HG03039 (cell line): ENCODE measurements around the gene TMEM130.
"Not testable (repeated sequence)": the region's sequence is repeated elsewhere in the genome, so short reads cannot be mapped to it uniquely, and the experiment has no call there.

Source experiments
- ATAC-seq: cut with Tn5 transposase; IDR thresholded peaks from one replicate; pipeline ENCODE4 v1.9.1; 2021; ENCODE audit warnings: mild to moderate bottlenecking, moderate library complexity; ENCODE audit not compliant: unreplicated experiment

The TMEM130 gene

GRCh38 chr7:98877692-98878364 lies 8.0 kb upstream of the TMEM130 start:
- ATAC-seq, result no peak

DNA sequence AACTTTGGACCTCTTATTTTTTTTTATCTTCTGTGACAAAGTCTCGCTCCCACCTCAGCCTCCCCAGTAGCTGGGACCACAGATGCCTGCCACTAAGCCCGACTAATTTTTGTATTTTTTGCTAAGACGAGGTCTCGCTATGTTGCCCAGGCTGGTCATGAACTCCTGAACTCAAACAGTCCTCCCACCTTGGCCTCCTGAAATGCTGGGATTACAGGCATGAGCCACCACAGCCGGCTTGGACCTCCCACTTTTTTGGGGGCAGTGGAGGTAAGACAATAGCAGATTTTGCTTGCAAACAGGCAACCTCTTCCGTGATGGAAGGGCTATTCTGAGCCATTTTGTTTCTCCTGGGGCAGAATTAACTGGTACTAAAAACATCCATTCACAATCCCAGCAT lies 7.3 kb upstream of the TMEM130 start:
- ATAC-seq, result no peak

DNA sequence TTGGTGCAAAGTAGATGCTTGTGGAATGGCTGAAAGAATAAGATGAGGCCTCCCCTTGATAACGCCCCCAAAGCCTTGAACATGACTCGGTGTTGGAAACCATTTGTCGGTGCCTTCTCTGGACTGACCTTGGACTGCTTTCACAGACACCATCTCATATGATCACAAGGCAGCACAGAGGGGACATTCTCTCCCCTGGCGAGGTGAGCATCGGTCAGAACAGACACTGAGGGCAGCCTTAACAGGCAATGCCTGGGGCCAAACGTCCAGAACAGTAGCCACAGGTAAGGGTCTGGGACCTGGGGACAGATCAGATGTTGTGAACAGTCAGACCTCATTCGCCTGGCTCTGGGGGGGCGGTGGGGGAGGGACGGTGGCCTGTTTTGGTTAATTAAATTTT lies 5.7 kb upstream of the TMEM130 start:
- ATAC-seq, result no peak

GRCh38 chr7:98874942-98875341 lies 5.1 kb upstream of the TMEM130 start:
- ATAC-seq, result no peak

DNA sequence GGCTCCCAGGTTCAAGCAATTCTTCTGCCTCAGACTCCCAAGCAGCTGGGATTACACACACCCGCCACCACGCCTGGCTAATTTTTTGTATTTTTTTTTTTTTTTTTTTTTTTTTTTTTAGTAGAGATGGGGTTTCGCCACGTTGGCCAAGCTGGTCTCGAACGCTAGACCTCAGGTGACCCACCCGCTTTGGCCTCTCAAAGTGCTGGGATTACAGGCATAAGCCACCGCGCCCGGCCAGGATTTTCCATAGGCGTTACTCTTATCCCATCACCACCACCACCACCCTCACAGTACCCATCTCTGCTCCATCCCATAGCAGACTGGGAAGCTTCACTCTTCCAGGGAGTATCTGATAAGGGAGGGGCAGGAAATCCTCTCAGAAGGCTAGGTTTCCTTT lies 3.8 kb upstream of the TMEM130 start:
- ATAC-seq, result not testable (repeated sequence)

- no peak for ATAC-seq
Measured at GRCh38 chr7:98872328-98872924, 2.6 kb upstream of the TMEM130 start.

DNA sequence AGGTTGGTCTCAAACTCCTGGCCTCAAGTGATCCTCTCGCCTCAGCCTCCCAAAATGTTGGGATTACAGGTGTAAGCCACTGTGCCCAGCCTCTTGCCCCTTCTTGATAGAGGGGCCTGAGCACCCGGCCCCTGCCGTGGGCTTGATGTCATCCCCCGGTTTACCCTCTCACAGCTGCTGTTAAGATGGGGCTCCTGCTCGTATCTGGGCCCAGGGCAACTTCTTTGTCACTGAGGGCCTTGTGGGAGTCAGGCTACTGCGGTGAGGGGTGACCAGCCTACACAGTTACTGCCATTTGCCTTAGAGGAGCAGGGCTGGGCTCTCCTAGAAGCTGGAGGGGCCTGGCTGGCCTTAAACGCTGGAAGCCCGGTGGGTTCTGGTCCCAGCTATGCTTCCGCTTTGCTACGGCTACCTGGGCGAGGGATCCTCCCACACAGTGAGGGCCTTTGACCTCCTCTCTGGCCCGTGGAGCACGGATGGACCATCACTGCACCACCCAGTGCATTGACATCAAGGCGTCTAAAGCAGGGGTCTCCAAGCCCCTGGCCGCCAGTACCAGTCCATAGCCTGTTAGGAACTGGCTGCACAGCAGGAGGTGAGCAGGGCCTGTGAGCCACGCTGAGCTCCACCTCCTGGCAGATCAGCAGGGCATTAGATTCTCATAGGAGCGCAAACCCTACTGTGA lies 1.1 kb upstream of the TMEM130 start:
- ATAC-seq, result no peak

DNA sequence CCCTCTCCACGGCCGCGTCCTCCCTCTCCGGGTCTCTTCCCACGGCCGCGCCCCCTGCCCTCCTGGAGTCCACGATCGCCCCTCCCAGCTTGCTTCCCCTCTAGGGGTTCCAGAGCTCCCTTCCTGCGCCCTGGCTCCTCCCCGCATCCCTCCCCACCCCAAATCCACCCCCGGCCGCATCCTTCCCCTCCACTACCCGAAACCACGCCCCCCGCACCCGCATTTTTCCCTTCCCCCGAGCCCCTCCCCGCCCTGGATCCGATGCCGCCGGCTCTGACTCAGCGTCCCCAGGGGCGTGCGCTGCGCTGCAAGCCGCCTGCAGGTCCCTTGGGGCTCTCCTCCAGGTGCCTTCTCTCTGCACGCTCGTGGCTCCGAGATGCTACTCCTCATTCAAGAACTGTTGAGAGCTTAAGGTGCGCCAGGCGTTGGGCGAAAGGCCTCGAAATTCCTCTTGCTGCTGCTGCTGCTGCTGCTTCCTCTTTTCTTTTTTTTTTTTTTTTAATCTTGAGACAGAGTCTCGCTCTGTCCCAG lies 372 bp upstream of the TMEM130 start:
- peak; percentile 49 for ATAC-seq

GRCh38 chr7:98869027-98869596 lies 702 bp downstream of the TMEM130 start:
- no peak for ATAC-seq

- no peak for ATAC-seq
Measured at GRCh38 chr7:98868450-98868849, 1.4 kb downstream of the TMEM130 start.

- no peak for ATAC-seq
Measured at GRCh38 chr7:98866765-98867164, 3.0 kb downstream of the TMEM130 start.

DNA sequence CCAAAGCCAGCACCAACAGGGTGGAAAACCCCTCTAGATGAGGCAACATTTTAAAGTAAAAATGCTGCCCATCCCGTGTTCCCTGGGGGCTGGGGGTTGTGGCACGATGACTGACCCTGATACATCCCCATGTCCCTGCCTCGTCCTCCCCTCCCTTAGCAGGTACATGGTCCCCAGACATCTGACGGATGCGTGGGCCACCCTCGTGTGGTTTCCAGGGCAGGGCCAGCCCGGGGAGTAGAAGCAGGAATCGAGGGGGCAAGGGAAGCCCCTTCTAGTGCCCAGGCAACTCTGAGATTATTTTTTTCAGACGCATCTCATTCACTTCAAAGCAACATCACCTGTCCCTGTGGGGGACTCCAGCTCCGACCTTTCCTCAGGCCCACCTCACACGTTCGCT lies 3.5 kb downstream of the TMEM130 start:
- ATAC-seq, result no peak

DNA sequence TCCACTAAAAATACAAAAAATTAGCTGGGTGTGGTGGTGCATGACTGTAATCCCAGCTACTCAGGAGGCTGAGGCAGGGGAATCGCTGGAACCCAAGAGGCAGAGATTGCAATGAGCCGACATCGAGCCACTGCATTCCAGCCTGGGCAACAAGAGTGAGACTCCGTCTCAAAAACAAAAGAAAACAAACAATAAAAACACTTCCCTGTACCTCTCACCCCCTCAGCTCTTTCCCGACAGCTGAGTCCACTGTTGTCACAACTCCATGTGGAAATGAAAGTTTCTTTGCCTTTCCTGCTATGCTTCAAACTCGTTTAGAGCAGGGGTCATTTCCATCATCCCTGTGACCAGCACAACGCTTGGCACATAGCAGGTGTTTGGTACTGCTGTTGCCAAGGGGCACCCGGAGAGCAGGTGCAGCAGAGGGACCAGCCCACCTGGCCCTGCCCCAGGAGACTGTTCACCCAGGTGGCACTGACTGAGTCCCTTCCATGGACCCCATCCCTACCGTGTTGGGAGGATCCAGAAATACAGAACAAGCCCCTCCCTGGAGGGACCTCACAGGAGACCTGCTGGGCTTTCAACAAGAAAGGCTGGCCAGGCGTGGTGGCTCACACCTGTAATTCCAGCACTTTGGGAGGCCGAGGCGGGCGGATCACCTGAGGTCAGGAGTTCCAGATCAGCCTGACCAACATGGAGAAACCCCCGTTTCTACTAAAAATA lies 4.9 kb downstream of the TMEM130 start:
- no peak for ATAC-seq

DNA sequence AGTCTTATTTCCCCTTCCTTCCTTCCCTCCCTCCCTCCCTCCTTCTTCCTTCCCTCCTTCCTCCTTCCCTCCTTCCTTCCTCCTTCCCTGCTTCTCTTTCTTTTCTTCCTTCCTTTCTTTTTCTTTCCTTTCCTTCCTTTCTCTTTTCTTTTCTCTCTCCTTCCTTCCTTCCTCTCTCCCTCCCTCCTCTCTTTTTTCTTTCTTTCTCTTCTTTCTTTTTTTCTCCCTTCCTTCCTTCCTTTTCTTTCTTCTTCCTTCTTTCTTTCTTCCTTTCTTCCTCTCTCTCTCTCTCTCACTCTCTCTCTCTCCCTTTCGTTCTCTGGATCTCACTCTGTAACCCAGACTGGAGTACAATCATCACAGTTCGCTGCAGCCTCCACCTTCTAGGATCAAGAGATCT lies 6.2 kb downstream of the TMEM130 start:
- ATAC-seq, result no peak

GRCh38 chr7:98862716-98863420 lies 6.9 kb downstream of the TMEM130 start:
- no peak for ATAC-seq

GRCh38 chr7:98862203-98862602 lies 7.6 kb downstream of the TMEM130 start:
- ATAC-seq, result no peak

- ATAC-seq, result no peak
Measured at GRCh38 chr7:98860071-98860470, 9.7 kb downstream of the TMEM130 start.

DNA sequence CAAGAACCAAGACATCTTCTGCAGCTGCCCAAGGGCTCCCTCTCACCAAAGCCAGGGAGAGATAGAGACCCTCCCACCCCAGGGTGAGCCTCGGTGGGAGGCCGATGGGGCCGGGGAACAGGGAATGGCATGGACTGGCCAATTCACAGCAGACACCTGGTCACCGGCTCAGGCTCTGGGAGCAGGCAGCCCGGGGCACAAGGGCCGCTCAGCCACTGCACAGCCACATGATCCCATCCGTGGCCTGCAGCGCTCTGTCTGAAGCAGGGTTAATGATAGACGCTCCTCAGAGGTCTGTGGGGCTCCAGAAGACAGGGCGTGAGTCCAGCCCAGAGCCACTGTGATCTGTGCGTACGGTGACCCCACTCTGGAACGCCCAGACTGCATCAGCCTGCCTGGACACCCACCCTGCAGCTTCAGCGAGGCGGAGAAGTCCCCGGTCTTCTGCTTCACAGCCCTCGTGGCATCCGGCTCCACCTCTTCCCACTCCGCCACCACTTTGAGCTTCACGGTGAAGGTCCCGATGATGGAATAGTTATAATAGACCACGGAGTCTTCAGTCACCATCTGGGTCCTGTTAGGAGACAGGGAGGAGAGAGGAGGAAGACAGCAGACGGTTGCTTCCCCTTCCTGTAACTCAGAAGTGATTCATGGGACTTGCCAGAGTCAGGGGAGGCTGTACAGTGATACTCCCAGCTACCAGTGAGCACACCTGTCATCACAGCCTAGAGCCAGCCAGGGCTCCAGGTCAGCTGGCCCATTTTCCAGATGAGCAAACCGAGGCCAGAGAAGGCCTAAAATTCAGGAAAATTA lies 14.0 kb downstream of the TMEM130 start:
- ATAC-seq, result no peak

- ATAC-seq, result no peak
Measured at GRCh38 chr7:98852826-98853225, 17.0 kb downstream of the TMEM130 start.

- no peak for ATAC-seq
Measured at GRCh38 chr7:98848918-98849317, 20.9 kb downstream of the TMEM130 start.
